ENCODE data around the gene YJU2. TPM values are rescaled to one million over a fixed set of nuclear protein-coding genes. Genes with fewer than 3 reads are reported as not detected.

The YJU2 gene
- polyA plus RNA-seq, 4 donors: 16.9 to 23.9 (median 20.1) TPM

DNA sequence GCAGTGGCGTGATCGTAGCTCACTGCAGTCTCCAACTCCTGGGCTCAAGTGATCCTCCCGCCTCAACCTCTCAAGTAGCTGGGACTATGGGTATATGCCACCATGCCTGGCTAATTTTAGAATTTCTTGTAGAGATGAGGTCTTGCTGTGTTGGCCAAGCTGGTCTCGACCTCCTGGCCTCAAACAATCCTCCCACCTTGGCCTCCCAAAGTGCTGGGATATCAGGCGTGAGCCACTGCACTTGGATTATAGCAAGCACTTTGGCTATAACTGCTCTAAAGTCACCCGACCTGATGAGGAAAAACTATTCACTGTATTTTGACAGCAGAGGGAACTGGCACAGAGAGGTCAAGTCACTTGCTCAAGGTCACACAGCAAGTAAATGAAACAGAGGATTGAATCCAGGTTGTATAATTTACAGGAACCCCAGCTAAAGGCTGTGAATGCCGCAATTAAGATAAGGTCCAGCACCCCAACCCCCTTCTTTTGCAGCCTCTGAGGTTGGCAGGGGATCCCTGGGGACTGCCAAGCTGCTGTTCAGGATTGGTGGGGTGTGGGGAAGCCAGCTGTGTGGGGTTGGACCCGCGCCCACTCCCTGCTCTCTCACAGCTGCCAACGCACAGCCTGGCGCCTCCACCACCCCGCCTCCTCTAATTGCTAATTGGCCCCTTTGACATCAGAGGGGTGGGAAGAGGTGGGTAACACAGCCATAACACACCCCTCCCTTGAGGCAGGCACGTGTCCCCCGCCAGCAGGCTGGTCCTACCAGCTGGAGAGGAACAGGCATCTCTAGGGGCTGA, 49.3 kb downstream of the YJU2 start:
- DNase-seq (ENCODE audit: low read depth in 4 of 4, low spot score in 3 of 4): no peak

DNA sequence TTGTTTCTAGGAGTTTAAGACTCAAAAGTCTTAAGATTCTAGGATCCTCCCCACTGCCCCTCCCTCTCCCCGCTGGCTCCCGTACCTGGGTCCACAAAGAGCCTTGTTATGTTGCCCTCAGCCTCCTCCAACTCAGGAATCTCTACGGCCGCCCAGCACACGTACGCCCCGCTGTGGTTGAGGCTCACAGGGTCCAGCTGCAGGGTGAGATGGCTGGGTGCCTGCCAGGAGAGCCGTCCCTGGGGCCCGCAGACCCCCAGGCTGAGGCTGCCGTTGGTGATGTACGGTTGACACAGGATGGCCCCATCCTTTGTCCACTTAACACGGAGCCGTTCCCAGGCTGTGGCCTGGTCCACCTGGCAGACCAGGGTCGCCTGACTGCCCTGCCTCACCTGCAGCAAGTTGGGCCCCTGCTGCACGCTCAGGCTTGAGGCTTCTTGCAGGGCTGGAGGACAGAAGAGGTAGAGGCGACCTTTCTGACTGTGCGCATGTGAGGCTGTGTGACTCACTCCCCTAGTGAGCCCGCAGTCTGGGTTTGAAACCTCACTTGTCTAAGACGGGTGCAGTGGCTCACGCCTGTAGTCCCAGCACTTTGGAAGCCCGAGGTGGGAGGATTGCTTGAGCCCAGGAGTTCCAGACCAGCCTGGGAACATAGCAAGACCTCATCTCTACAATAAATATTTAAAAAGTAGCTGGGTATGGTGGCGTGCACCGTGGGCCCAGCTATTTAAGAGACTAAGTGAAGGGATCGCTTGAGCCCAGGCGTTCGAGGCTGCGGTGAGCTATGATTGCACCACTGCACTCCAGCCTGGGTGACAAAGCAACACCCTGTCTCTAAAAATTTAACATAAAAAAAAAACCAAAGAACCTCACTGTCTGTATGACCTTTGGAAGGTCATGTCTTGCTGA, 51.3 kb downstream of the YJU2 start:
- DNase-seq (ENCODE audit: low read depth in 4 of 4, low spot score in 3 of 4): no peak

DNA sequence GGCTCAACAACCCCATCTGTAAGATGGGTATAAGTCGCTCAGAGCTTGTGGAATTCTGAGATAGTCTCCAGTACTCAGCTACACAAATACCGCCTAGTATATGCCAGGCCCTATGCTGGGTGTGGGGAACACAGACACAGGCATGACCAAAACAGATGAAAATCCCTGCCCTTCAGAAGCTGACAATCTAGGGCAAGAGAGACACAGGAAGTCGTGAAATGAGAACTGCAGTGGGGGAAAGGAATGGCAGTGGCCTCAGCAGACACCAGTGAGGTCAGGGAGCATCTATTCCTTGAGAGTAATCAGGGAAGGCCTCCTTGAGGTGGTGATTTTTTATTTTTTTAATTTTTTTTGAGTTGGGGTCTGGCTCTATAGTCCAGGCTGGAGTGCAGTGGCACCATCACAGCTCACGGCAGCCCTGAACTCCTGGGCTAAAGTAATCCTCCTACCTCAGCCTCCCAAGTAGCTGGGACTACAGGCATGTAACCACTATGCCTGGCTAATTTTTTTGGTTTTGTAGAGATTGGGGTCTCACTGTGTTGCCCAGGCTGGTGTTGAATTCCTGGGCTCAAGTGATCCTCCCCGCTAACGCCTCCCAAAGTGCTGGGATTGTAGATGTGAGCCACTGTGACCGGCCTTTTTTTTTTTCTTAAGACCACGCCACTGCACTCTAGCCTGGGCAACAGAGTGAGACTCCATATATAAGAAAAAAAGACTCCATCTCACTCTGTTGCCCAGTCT, 52.1 kb downstream of the YJU2 start:
- no peak for DNase-seq (ENCODE audit: low read depth in 4 of 4, low spot score in 3 of 4)

DNA sequence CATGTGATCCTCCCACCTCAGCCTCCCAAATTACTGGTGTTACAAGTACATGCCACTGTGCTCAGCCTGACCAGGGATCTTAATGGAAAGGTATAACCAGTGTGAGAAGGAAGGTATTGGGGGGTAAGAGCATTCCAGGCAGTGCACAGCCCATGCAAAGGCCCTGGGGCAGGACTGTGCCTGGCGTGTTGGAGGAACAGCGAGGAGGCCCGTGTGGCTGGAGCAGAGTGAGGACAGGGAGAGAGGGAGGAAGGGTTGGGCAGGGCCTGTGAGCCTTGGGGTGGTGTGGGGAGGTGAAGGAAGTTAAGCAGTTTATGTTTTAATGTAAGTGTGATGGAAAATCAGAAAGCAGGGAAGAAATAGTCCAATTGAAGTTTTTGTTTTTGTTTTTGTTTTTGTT, 53.7 kb downstream of the YJU2 start:
- no peak for DNase-seq (ENCODE audit: low read depth in 4 of 4, low spot score in 3 of 4)

DNA sequence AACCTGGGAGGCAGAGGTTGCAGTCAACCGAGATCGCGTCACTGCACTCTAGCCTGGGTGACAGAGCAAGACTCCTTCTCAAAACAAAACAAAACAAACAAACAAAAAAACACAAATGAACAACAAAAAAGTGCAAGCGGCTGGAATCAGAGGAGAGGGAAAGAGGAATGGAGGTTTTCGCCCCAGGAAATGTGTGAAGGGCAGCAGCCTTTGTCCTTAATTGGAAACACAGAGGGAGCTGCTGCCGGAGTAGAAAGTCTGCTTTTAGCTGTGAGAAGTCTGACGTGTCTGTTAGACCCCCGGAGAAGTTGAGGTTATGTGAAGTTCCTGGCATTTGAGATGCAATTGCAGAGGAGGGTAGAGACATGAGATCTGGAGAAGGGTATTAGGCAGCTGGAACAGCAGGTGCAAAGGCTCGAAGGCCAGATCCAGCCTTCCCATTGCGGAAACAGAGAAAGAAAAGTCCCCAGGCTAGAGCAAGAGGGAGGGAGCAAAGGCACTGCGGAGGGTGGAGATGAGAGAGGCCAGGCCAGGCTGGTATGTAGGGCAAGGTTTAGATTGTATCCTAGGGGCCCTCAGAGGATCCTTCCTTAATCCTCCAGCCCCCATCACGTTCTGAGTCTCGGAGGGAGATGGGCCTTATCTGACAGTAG, 54.8 kb downstream of the YJU2 start:
- no peak for DNase-seq (ENCODE audit: low read depth in 4 of 4, low spot score in 3 of 4)

DNA sequence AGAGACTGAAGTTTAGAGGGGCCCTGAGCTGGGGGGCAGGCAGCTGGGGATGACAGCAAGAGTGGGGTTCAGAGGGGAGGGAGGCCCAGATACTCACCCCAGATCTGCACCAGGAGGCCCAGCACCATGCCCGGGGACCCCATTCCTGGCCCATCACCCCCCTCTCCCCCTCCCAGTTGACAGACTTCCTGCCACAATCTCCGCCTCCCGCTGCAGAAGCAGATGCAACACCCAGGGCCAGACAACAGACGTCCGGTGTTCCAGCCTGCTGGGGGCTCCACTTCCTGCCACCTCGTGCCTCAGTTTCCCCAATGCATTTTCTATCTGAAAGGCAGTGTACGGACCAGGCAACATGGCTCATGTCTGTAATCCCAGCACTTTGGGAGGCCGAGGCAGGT, 55.4 kb downstream of the YJU2 start, which contains the start of gene TMIGD2:
Gene TMIGD2, minus strand, starts transcription at position 147 of the 398 bp plus-strand sequence. Its CDS starts 4 bp downstream, at position 143.
- DNase-seq (ENCODE audit: low read depth in 4 of 4, low spot score in 3 of 4): no peak

- no peak for DNase-seq (ENCODE audit: low read depth in 4 of 4, low spot score in 3 of 4)
These were observed 57.1 kb downstream of the YJU2 start for GRCh38 chr19:4303819-4304537.

- no peak for DNase-seq (ENCODE audit: low read depth in 4 of 4, low spot score in 3 of 4)
These were observed 57.8 kb downstream of the YJU2 start, which contains the start of gene FSD1 for GRCh38 chr19:4304538-4305256. FSD1 (plus strand) TSS chr19:4304598; CDS start chr19:4304747, 149 bp downstream.

GRCh38 chr19:4305257-4305612, 58.4 kb downstream of the YJU2 start:
- no peak for DNase-seq (ENCODE audit: low read depth in 4 of 4, low spot score in 3 of 4)

DNA sequence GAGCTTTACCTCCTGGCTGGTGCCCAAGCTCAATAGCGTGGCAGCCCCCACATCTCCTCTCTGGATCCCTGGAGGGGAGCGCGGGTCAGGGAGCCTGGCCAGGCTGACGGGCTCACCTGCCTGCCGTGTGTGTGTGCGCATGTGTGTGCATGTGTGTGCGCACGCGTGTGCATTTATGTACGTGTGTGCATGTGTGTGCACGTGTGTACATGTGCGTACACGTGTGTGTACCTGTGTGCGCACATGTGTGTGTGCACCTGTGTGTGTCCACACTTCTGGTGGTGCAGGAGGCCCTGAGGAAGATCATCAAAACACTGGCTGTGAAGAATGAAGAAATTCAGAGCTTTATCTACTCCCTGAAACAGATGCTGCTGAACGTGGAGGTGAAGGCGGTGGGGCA, 58.8 kb downstream of the YJU2 start:
- no peak for DNase-seq (ENCODE audit: low read depth in 4 of 4, low spot score in 3 of 4)

DNA sequence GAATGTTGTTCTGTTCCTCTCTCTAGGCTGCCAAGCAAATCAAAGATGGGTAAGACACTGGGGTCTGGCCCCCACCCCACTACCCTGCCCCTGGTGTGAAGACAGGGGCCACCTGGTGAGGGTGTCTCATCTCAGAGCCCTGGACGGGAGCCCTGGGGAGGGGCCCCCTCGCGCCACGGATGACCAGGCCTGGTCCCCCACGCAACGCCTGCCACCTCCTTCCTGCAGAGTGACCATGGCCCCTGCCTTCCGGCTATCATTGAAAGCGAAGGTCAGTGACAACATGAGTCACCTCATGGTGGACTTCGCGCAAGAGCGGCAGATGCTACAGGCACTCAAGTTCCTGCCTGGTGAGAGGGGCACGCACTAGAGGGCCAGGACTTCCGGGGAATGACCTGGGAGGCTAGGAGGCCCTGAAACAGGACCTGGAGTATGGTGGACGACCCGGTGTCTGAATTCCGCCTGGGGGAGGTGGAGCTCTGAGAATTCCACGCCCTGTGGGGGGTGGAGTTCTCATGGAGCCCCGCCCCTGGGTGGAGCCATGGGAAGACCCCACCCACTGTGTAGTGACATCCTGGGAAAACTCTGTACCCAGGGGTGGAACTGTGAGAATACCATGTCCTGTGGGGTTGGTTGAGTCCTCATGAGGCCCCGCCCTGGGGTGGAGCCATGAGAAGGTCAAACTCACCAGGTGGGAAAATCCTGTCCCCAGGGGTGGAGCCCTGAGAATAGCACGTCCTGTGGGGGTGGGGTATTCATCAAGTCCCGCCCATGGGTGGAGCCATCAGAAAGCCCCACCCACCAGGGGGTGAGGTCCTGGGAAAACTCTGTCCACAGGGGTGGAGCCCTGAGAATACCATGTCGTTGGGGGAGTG, 63.6 kb downstream of the YJU2 start:
- DNase-seq (ENCODE audit: low read depth in 4 of 4, low spot score in 3 of 4): no peak

DNA sequence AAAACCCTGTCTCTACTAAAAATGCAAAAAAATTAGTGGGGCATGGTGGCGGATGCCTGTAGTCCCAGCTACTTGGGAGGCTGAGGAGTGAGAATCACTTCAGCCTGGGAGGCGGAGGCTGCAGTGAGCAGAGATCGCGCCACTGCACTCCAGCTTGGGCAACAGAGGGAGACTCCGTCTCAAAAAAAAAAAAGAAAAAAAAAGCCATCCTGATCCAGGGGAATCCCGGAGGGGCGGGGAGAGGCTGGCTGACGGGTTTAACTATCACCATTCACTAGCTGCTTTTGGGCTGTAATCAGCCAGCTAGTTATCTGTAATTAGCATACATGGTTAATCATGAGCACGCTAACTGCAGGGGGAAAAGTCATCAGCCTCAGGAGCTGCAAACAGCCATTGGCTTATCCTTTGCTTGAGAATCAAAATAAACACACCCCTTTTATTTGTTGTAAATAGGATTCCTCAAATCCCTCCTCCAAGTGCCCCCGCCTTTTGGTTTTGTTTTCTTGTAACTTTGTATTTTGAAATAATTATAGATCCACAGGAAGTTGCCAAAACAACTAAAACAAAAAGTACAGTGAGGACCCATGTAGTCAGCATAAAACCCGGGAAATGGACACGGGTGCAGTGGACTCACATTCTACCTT, 67.1 kb downstream of the YJU2 start:
- DNase-seq (ENCODE audit: low read depth in 4 of 4, low spot score in 3 of 4): no peak

GRCh38 chr19:4316956-4317355, 70.1 kb downstream of the YJU2 start:
- DNase-seq (ENCODE audit: low read depth in 4 of 4, low spot score in 3 of 4): no peak

DNA sequence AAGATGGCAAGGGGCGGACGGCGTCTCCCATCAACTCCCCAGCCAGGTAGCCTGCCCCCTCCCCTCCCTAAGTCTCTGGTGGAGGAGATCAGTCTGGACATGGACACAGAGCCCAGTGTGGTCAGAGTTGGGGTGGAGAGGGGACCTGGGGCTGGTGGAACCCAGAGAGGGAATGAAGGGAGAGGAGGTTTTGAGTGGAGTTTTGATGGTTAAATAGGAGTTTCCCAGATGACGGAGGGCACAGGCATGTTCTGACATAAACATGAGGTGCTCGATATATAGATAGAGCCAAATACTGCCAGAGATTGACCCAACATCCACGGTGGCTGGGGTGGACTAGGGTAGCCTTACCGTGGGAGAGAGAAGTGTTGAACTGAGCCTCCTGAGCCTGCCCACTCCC, 71.6 kb downstream of the YJU2 start:
- DNase-seq (ENCODE audit: low read depth in 4 of 4, low spot score in 3 of 4): no peak
